ENCODE data around the gene AHR.
"Not testable (repeated sequence)": the region's sequence is repeated elsewhere in the genome, so short reads cannot be mapped to it uniquely, and the experiment has no call there.

AHR gene

GRCh38 chr7:17369691-17370426 is 71.4 kb downstream of the AHR start:
- peak in 1 of 10 donors; percentile 32 for DNase-seq
- intact Hi-C loops (cut with DNase I), result no loop called here

GRCh38 chr7:17370901-17371585 is 72.6 kb downstream of the AHR start:
- DNase-seq, result peak in 1 of 10 donors; percentile 58
- intact Hi-C loops (cut with DNase I), result no loop called here

GRCh38 chr7:17371671-17372524 is 73.4 kb downstream of the AHR start:
- DNase-seq, result no peak
- intact Hi-C loops (cut with DNase I), result no loop called here

GRCh38 chr7:17374157-17374556 is 75.7 kb downstream of the AHR start:
- DNase-seq, result no peak
- intact Hi-C loops (cut with DNase I), result no loop called here

GRCh38 chr7:17374654-17375053 is 76.2 kb downstream of the AHR start:
- DNase-seq, result no peak
- intact Hi-C loops (cut with DNase I), result no loop called here

- intact Hi-C loops (cut with DNase I), result no loop called here
- no peak for DNase-seq
These were observed 78.1 kb downstream of the AHR start for GRCh38 chr7:17376595-17376994.

GRCh38 chr7:17380736-17381662 is 82.5 kb downstream of the AHR start:
- intact Hi-C loops (cut with DNase I), result no loop called here
- no peak for DNase-seq

- DNase-seq; intact Hi-C loops (cut with DNase I): not testable (repeated sequence)
These were observed 84.2 kb downstream of the AHR start for GRCh38 chr7:17382408-17383354.

- intact Hi-C loops (cut with DNase I), result no loop called here
- no peak for DNase-seq
These were observed 85.9 kb downstream of the AHR start for GRCh38 chr7:17384400-17384799.

- intact Hi-C loops (cut with DNase I), result no loop called here
These were observed 87.2 kb downstream of the AHR start for GRCh38 chr7:17385612-17386011.

GRCh38 chr7:17390392-17390791 is 91.9 kb downstream of the AHR start:
- intact Hi-C loops (cut with DNase I), result no loop called here
- no peak for DNase-seq

More at GRCh38 chr7:17385612-17386011, 87.2 kb downstream of the AHR start:
- no peak for DNase-seq

GRCh38 chr7:17391366-17391765 is 92.9 kb downstream of the AHR start:
- intact Hi-C loops (cut with DNase I), result no loop called here
- no peak for DNase-seq

GRCh38 chr7:17392846-17393245 is 94.4 kb downstream of the AHR start:
- no peak for DNase-seq
- intact Hi-C loops (cut with DNase I), result no loop called here

- DNase-seq; intact Hi-C loops (cut with DNase I): not testable (repeated sequence)
These were observed 96.1 kb downstream of the AHR start for GRCh38 chr7:17394563-17394962.
